C4-2B (cell line): ENCODE data around the gene KCNN4.

ENCODE experiments used
- CTCF ChIP-seq: fragments of 450-650 bp; conservative IDR thresholded peaks from 2 replicates; pipeline ENCODE4 v1.5.1; 2017; ENCODE audit warnings: mild to moderate bottlenecking
- ZFX ChIP-seq: fragments of 450-650 bp; IDR thresholded peaks from 2 replicates; pipeline ENCODE4 v1.6.1; 2017

GRCh38 chr19:43782689-43783231, 2.0 kb upstream of the KCNN4 start:
- TF ChIP-seq CTCF (no peak), ZFX (no peak)
